SK-N-SH (cell line): ENCODE data around the gene ST6GALNAC3. TPM values are rescaled to one million over a fixed set of nuclear protein-coding genes. Genes with fewer than 3 reads are reported as not detected.
"Not testable (repeated sequence)": the region's sequence is repeated elsewhere in the genome, so short reads cannot be mapped to it uniquely, and the experiment has no call there.

Experiments used
- CTCF ChIA-PET: fragments of 300-600, 350-600 bp; formaldehyde crosslinking; extraction: SDS; loops from one replicate; lab custom pipeline; 2021; lab: Yijun Ruan, JAX
- POLR2A ChIA-PET: fragments of 350-600 bp; sonication (Branson Sonifier 250); formaldehyde crosslinking; extraction: SDS; loops from one replicate; lab custom pipeline; 2020; ENCODE audit warnings: antibody characterized with exemption, inconsistent platforms; lab: Yijun Ruan, JAX
- DNase-seq: peaks from one replicate; pipeline ENCODE4 v3.0.0; 2012
- H2AFZ ChIP-seq: fragments of 200-600 bp; sonication (generic); 2 replicates; pipeline ENCODE4 v1.8.1; 2016; ENCODE audit warnings: antibody characterized with exemption, mild to moderate bottlenecking, low read depth
- H3F3A ChIP-seq: fragments of 200-600 bp; sonication (generic); replicated peaks from 2 replicates; pipeline ENCODE3; 2016; ENCODE audit warnings: antibody characterized with exemption, mild to moderate bottlenecking; ENCODE audit not compliant: insufficient read depth
- H3K27ac ChIP-seq, 2 experiments: fragments of 200-500 bp in 1 of 2; fragments of 200-600 bp in 1 of 2; sonication (Bioruptor generic) in 1 of 2; sonication (generic), shearing (Covaris generic) in 1 of 2; 2 replicates each; pipeline versions ENCODE4 v1.5.1 to v1.6.1; 2014 to 2016; ENCODE audit warnings: low read depth in 2 of 2, inconsistent platforms in 1 of 2, low read length in 1 of 2, mild to moderate bottlenecking in 1 of 2, mixed read lengths in 1 of 2
- H3K27me3 ChIP-seq: fragments of 200-600 bp; sonication (generic), shearing (Covaris generic); 2 replicates; pipeline ENCODE4 v1.6.1; 2016; ENCODE audit warnings: mixed run types; ENCODE audit not compliant: insufficient read depth
- H3K36me3 ChIP-seq, 2 experiments: fragments of 200-500 bp in 1 of 2; fragments of 200-600 bp in 1 of 2; sonication (Bioruptor generic) in 1 of 2; sonication (generic) in 1 of 2; replicated peaks in 1 of 2; 2 replicates each; pipeline versions ENCODE3 to v1.5.1; 2014 to 2016; ENCODE audit warnings: low read length in 1 of 2, mild to moderate bottlenecking in 1 of 2; ENCODE audit not compliant: insufficient read depth in 2 of 2, control insufficient read depth in 1 of 2
- H3K4me1 ChIP-seq, 2 experiments: fragments of 200-500 bp in 1 of 2; fragments of 200-600 bp in 1 of 2; sonication (Bioruptor generic) in 1 of 2; sonication (generic), shearing (Covaris generic) in 1 of 2; 2 replicates each; pipeline versions ENCODE4 v1.5.1 to v1.6.1; 2014 to 2016; ENCODE audit warnings: low read depth in 1 of 2, low read length in 1 of 2, mixed run types in 1 of 2; ENCODE audit not compliant: insufficient read depth in 2 of 2, control insufficient read depth in 1 of 2
- H3K4me2 ChIP-seq: fragments of 200-600 bp; sonication (generic), shearing (Covaris generic); 2 replicates; pipeline ENCODE4 v1.6.1; 2017; ENCODE audit warnings: mixed run types
- H3K4me3 ChIP-seq, 2 experiments: fragments of 200-500 bp in 1 of 2; fragments of 200-600 bp in 1 of 2; sonication (Bioruptor generic) in 1 of 2; sonication (generic), shearing (Covaris generic) in 1 of 2; 2 replicates each; pipeline versions ENCODE4 v1.5.1 to v1.8.1; 2014 to 2016; ENCODE audit warnings: low read depth in 2 of 2, inconsistent platforms in 1 of 2, low read length in 1 of 2, mild to moderate bottlenecking in 1 of 2, mixed read lengths in 1 of 2, moderate library complexity in 1 of 2
- H3K79me2 ChIP-seq: fragments of 200-600 bp; sonication (generic); 2 replicates; pipeline ENCODE4 v1.8.1; 2017; ENCODE audit warnings: mild to moderate bottlenecking; ENCODE audit not compliant: insufficient read depth
- H3K9ac ChIP-seq: fragments of 200-600 bp; sonication (generic); 2 replicates; pipeline ENCODE4 v1.6.1; 2017; ENCODE audit warnings: mixed run types
- H3K9me2 ChIP-seq: fragments of 200-600 bp; sonication (generic); 2 replicates; pipeline ENCODE4 v1.6.1; 2017; ENCODE audit warnings: mixed run types
- H3K9me3 ChIP-seq: fragments of 200-600 bp; sonication (generic); 2 replicates; pipeline ENCODE4 v1.6.1; 2017; ENCODE audit warnings: mixed run types, mild to moderate bottlenecking, moderate library complexity
- H4K20me1 ChIP-seq: fragments of 200-600 bp; sonication (generic); 2 replicates; pipeline ENCODE4 v1.6.1; 2017; ENCODE audit warnings: mild to moderate bottlenecking, mixed run types; ENCODE audit not compliant: insufficient read depth
- EP300 ChIP-seq, 2 experiments: IDR thresholded peaks; 2 replicates each; pipeline versions ENCODE4 v1.4.0 to v1.6.1; 2012; ENCODE audit warnings: borderline replicate concordance in 1 of 2, low read depth in 1 of 2, low read length in 1 of 2
- FOSL2 ChIP-seq: IDR thresholded peaks from 2 replicates; pipeline ENCODE4 v1.4.0; 2012; ENCODE audit warnings: low read depth, mild to moderate bottlenecking, moderate library complexity, borderline replicate concordance
- JUND ChIP-seq: IDR thresholded peaks from 2 replicates; pipeline ENCODE4 v1.4.0; 2012
- MAX ChIP-seq: IDR thresholded peaks from 2 replicates; pipeline ENCODE4 v1.4.0; 2012; ENCODE audit warnings: low read depth
- PBX3 ChIP-seq: IDR thresholded peaks from 2 replicates; pipeline ENCODE4; 2012
- RXRA ChIP-seq: IDR thresholded peaks from 2 replicates; pipeline ENCODE4 v1.4.0; 2012; ENCODE audit warnings: low read depth, mild to moderate bottlenecking, borderline replicate concordance
- TCF12 ChIP-seq: IDR thresholded peaks from 2 replicates; pipeline ENCODE4 v1.4.0; 2012
- USF2 ChIP-seq: fragments of 150-350 bp; IDR thresholded peaks from 2 replicates; pipeline ENCODE4 v1.6.1; 2017; ENCODE audit warnings: antibody characterized with exemption, low read length, low read depth, borderline replicate concordance
- WGBS: methylation state at CpG from one replicate; pipeline ENCODE4 v1.1.6; 2017; ENCODE audit warnings: low lambda C conversion rate; 5-methylcytosine and 5-hydroxymethylcytosine counted together
- polyA plus RNA-seq, 3 experiments: library from polyadenylated mRNA; depleted of rRNA; stranded (reverse); fragments of >200 nt; gene quantifications; 2 replicates each; pipeline ENCODE4 v1.2.3, GENCODE V29; 2012

ST6GALNAC3 gene
- polyA plus RNA-seq, 1 of the 3 experiments (the other 2 are of a cell fraction), result 8.1 TPM

- H3K4me2 ChIP-seq, H3K9me2 ChIP-seq, H3K9me3 ChIP-seq, H2AFZ ChIP-seq, H3F3A ChIP-seq, H3K27me3 ChIP-seq, H3K4me1 ChIP-seq, POLR2A ChIA-PET, H4K20me1 ChIP-seq, DNase-seq, H3K36me3 ChIP-seq, H3K4me3 ChIP-seq, H3K79me2 ChIP-seq: not testable (repeated sequence)
- peak overlapping the region in 1 of 2 experiments; percentile 43; a peak in 1 of 4 replicates for H3K27ac ChIP-seq
- H3K9ac ChIP-seq, result peak overlapping the region; percentile 32; the same call in 1 of the 2 replicates
- WGBS, result 80% methylated on average over 5 of the region's 5 CpGs
- 0 out of 2 replicates have a peak, but pooled peaks have one; percentile 14 for TF ChIP-seq JUND
- CTCF ChIA-PET, result interaction anchor here (1.0 to 2.0 kb wide), 5 partner anchors 9 to 31 kb away, joined by 3 to 4 read pairs (median 3); no protein-coding TSS in a partner anchor
These were observed 49.0 kb downstream of the ST6GALNAC3 start for GRCh38 chr1:76123411-76124064.

- Histone ChIP-seq H4K20me1 (no peaks in the 10 kb centered on the region), H3K4me3 (no peak overlapping the region), H3K36me3 (peaks cover 0 to 6% of the 10 kb centered on the region in 2 experiments), H3K4me2 (no peak overlapping the region; the same call in 1 of the 2 replicates), H3K9me2 (no peaks in the 10 kb centered on the region)
- TF ChIP-seq JUND (peak; percentile 66; the same call in 1 of the 2 replicates), TCF12 (peak; percentile 82), EP300 (IDR thresholded peaks at IDR 0.05; ENCODE audit: borderline replicate concordance in 1 of 2, low read depth in 1 of 2, low read length in 1 of 2) (peak in 1 of 2 experiments; percentile 58; a peak in 1 of 4 replicates), RXRA (0 out of 2 replicates have a peak, but pooled peaks have one; percentile 22), FOSL2 (peak; percentile 79), USF2 (no peak), PBX3 (peak; percentile 63), MAX (no peak)
- TF ChIP-seq, all 33 proteins: peak for 6
- WGBS, result 71% methylated on average over 7 of the region's 7 CpGs
- H3K9me3 ChIP-seq, result no peaks in the 10 kb centered on the region
- peak overlapping the region; percentile 32; the same call in 1 of the 2 replicates for H3K9ac ChIP-seq
- H3K4me1 ChIP-seq, result peaks cover 4 to 5% of the 10 kb centered on the region in 2 experiments; a peak in 2 of 4 replicates
- peaks cover 3% of the 10 kb centered on the region for H3F3A ChIP-seq
- no peak for DNase-seq
- H2AFZ ChIP-seq, result no peak overlapping the region
- peak overlapping the region in 1 of 2 experiments; percentile 43; a peak in 1 of 4 replicates for H3K27ac ChIP-seq
- H3K79me2 ChIP-seq, result peaks cover 3% of the 10 kb centered on the region; the same call in 1 of the 2 replicates
- H3K27me3 ChIP-seq, result no peaks in the 10 kb centered on the region
- ChIA-PET POLR2A (no interaction called here), CTCF (interaction anchor here (1.0 to 2.0 kb wide), 3 partner anchors 9 to 30 kb away, joined by 3 to 4 read pairs (median 4); no protein-coding TSS in a partner anchor)
These were observed 49.6 kb downstream of the ST6GALNAC3 start for GRCh38 chr1:76124196-76124595.
